Activated gamma-delta T cell treated with anti-CD3 and anti-CD28 coated beads, Interleukin-2, amount 50 U/mL, for 16 hours (primary cell): Measurements from ENCODE around the gene ARHGEF1.
"Not testable (repeated sequence)": the region's sequence is repeated elsewhere in the genome, so short reads cannot be mapped to it uniquely, and the experiment has no call there.

ENCODE experiments used
- DNase-seq: peaks from one replicate; pipeline ENCODE4 v3.0.0-alpha.2; 2020; ENCODE audit warnings: low read depth

The ARHGEF1 gene

GRCh38 chr19:41905273-41906002, 22.5 kb downstream of the ARHGEF1 start:
- DNase-seq, result no peak

- DNase-seq, result no peak
These were observed 23.3 kb downstream of the ARHGEF1 start for GRCh38 chr19:41906271-41906670.

DNA sequence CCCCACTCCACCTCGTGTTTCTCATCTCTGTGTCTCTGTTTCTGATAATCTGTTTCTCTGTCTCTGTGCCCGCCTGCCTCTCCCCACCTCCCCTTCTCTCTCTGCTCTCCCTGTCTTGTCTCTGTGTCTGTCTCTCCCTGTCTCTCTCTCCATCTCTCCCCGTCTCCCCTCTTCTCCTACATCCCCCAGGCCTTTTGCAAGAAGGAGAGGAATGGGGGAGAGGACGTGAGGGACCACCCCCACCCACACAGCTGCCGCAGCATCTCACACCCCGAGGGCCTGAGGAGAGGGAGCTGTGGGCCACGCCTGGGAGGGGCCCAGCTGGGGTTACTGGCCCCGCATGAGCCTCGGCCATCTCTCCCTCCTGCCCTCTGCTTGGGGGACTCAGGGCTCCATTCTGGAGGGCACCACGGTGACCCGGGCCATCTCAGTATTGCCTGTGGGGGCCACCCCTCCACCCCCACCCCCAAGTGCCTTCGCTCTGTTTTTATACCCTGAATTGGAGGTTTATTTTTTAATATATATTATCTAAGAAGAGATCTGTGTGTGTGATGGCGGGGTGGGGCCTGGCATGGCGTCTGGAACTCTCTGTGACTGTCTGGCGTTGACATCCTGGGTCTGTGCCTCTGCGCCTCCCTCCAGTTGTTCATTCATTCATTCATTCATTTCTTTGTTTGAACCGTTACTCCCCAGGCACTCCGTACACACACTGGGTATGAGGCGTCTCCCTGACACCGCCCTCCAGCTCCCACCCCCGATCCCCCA, 24.1 kb downstream of the ARHGEF1 start:
- no peak for DNase-seq

GRCh38 chr19:41907994-41908615, 25.1 kb downstream of the ARHGEF1 start:
- DNase-seq, result no peak

- no peak for DNase-seq
These were observed 25.9 kb downstream of the ARHGEF1 start for GRCh38 chr19:41908724-41909464.

- DNase-seq, result no peak
These were observed 26.7 kb downstream of the ARHGEF1 start for GRCh38 chr19:41909706-41910105.

DNA sequence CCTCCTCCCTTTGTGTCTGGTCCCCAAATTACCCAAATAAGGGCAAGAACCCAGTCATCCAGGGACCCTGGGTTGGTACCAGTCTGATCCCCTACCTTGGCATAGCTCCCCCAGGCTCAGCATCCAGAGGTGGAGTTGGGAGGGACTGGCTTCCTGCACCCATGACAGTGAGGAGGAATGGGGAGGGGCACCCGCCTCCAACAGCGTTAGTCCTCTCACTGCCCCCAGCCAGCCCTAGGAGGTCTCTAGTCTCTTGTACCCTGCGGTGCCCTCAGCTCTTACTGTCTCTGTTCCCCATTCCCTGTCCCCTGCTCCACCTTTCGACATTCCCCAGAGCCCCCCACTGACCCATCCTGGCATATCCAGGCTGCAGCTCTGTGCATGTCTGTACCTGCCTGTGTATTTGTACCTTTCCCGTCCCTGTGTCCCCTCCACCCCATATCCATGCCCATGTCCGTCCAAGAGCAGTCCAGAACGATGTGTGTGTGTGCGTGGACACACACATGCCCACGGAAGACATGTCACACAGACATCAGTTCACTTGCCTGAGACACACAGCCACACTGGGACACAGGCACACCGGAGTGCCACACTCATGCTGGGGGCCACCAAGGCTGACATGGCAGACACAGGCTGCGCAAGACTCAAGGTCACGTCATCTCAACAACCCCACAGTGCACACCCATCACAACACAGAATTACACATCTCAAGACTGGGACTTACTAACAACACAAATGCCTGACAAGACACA, 27.4 kb downstream of the ARHGEF1 start:
- DNase-seq, result no peak

DNA sequence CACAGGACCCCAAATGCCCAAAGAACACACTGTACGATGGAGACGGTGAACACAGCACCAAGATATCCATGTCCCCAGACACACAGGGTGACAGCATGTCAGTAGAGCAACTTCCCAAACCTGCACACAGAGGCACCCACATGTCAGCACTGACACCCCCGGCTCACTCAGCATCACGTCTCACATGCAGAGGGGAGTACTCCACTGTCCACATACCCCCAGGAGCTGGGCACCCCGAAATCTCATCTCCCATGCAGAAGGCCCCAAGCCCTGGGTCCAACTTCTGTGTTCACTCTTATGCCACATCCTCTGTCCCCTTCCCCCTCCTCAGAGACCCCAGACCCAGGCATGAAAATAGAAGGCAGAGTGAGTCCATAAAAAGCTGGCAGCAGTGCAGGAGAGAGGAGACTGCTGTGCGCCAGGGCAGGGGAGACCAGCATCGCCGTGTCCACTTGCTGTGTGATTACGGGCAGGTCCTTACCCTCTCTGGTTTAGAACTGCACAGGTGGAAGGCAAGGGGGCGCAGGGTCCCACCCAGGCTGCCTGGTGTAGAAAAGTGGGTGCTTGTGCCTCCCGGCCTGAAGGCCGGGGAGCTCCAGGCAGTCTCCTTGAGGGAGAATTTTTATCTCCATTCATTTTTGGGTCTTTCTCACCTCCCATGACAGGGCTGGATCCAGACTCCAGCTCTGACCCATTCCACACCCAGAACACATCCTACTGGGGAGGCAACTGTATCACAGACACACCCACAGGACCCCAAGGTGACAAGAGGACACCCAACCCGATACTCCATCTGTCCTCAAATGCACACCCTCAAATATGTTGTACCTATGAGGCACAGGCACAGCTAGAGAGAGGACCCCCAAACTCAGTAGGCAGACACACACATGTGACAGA, 28.3 kb downstream of the ARHGEF1 start:
- DNase-seq, result no peak

- no peak for DNase-seq
These were observed 29.1 kb downstream of the ARHGEF1 start for GRCh38 chr19:41911889-41912731.

GRCh38 chr19:41912899-41913537, 30.0 kb downstream of the ARHGEF1 start:
- DNase-seq, result no peak

- no peak for DNase-seq
These were observed 30.8 kb downstream of the ARHGEF1 start for GRCh38 chr19:41913538-41914423.

GRCh38 chr19:41914424-41914834, 31.4 kb downstream of the ARHGEF1 start:
- not testable (repeated sequence) for DNase-seq

DNA sequence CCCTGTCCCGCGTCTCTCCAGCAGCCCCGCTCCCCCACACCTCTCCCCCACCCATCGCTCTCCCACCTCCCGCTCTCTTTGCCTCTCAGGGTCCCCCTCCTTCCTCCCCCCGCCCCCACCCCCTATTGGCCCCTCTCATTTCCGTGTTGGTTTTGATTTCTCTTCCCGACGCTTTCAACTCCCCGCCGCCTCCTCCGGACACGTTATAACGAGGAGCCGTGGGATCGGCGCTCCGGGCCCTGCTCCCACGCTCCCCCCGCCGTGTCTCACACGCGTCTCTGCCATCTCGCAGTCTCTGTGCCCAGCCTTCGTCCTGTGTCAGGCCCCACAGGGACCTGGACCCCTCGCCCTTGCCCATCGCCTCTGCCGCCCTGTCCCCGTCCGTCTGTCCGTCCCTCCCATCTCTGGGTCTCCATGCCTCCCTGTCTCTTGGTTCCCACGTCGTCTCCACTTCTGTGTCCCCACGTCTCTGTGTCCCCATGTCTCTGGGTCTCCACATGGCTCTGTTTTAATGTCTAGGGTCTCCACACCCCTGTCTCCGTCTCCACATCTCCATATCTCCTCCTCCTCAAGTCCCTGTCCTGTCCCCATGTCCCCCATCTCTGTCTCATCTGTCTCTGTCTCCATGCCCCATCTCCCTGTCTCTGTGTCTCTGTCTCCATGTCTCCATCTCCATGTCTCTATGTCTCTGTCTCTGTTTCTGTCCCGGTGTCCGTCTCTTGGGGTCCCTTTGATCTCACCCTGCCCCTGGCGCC, 32.2 kb downstream of the ARHGEF1 start:
- DNase-seq, result no peak

DNA sequence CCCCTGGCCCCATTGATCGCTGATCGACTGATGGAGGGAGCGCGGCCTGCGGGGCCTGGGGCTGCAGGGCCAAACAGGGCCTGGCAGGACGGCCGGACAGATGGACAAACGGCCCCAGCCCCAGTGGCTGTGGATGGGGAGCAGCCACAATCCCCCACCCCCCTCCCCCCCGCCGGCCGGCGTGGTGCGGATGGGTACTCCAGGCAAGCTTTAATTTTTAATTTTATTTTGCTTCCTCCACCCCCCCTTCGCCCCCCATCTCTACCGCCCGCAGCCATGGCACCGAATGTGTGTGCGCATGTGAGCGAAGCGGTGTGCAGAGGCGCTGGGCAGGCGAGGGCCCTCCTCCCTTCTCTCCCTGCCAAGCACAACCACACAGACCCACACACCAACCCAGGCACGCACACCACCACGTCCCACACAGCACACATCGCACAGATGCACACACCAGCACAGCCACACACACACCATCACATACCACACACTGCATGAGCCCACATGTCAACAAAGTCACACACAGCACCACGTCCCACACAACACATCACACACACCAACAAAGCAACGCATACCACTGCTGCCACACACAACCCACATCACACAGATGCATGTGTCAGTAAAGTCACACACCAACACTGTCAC, 32.9 kb downstream of the ARHGEF1 start:
- DNase-seq, result no peak

- DNase-seq, result no peak
These were observed 34.7 kb downstream of the ARHGEF1 start for GRCh38 chr19:41917676-41918075.

DNA sequence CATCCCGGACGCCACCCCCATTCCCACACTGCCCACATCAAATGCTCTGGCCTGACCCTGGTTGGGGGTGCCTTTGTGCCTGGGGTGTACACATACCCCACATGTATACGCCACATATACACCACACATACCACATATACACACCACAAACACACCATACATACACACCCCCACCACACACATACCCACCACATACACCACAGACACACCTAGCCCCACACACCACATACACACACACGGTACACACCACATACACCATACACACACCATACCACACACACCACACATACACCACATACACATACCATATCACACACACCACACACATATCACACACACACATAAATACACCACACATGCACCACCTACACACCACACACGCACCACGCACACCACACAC, 35.1 kb downstream of the ARHGEF1 start:
- no peak for DNase-seq
